ENCODE measurements around the gene GOLGB1. TPM values are rescaled to one million over a fixed set of nuclear protein-coding genes. Genes with fewer than 3 reads are reported as not detected.

The GOLGB1 gene
- total RNA-seq, 4 donors from 2014 or later: 71.7 to 101 (median 94.9) TPM

GRCh38 chr3:121641127-121641526, 108.4 kb downstream of the GOLGB1 start:
- no peak overlapping the region for H3K4me3 ChIP-seq
- H3K27ac ChIP-seq: no peak overlapping the region

GRCh38 chr3:121637922-121638321, 111.6 kb downstream of the GOLGB1 start:
- TF ChIP-seq POLR2A (IDR thresholded peaks at IDR 0.05): no peak
- TF ChIP-seq EP300 (IDR thresholded peaks at IDR 0.05; ENCODE audit: low read depth): no peak
- no peak for TF ChIP-seq POLR2AphosphoS5 (IDR thresholded peaks at IDR 0.05)
- TF ChIP-seq, protein P1, sequence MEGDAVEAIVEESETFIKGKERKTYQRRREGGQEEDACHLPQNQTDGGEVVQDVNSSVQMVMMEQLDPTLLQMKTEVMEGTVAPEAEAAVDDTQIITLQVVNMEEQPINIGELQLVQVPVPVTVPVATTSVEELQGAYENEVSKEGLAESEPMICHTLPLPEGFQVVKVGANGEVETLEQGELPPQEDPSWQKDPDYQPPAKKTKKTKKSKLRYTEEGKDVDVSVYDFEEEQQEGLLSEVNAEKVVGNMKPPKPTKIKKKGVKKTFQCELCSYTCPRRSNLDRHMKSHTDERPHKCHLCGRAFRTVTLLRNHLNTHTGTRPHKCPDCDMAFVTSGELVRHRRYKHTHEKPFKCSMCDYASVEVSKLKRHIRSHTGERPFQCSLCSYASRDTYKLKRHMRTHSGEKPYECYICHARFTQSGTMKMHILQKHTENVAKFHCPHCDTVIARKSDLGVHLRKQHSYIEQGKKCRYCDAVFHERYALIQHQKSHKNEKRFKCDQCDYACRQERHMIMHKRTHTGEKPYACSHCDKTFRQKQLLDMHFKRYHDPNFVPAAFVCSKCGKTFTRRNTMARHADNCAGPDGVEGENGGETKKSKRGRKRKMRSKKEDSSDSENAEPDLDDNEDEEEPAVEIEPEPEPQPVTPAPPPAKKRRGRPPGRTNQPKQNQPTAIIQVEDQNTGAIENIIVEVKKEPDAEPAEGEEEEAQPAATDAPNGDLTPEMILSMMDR (IDR thresholded peaks at IDR 0.05): no peak
- H3K4me3 ChIP-seq: no peak overlapping the region
- H3K4me1 ChIP-seq: no peaks in the 10 kb centered on the region
- WGBS, 2 donors (ENCODE audit: low coverage in 1 of 2): 100% methylated on average over 1 of the region's 1 CpG
- in situ Hi-C loops (cut with MboI; ENCODE audit: low pct_ligation_motif_present in 1 of 4, low pct_unique_long_range_greater_than_20kb in 1 of 4, low sequenced_read_pairs in 3 of 4): no loop called here
- H3K27ac ChIP-seq: no peak overlapping the region
- no peaks in the 10 kb centered on the region for H3K27me3 ChIP-seq
- DNase-seq: no peak
- no peaks in the 10 kb centered on the region for H3K9me3 ChIP-seq
- no peaks in the 10 kb centered on the region for H3K36me3 ChIP-seq
- intact Hi-C loops (cut with DNase I; ENCODE audit: low total_unique reads): no loop called here

More at GRCh38 chr3:121641127-121641526, 108.4 kb downstream of the GOLGB1 start:
- in situ Hi-C loops (cut with MboI; ENCODE audit: low pct_ligation_motif_present in 1 of 4, low pct_unique_long_range_greater_than_20kb in 1 of 4, low sequenced_read_pairs in 3 of 4): no loop called here
- no peaks in the 10 kb centered on the region for H3K27me3 ChIP-seq
- 90 to 92% methylated on average over 2 of the region's 2 CpGs for WGBS, 2 donors (ENCODE audit: low coverage in 1 of 2)
- H3K4me1 ChIP-seq: no peaks in the 10 kb centered on the region
- intact Hi-C loops (cut with DNase I; ENCODE audit: low total_unique reads): loop anchor here (5.0 kb wide), 1 partner anchor 394 kb away; no protein-coding TSS in a partner anchor
- H3K36me3 ChIP-seq: peaks cover 0 to 5% (median 0%) of the 10 kb centered on the region in 4 donors
- no peak for TF ChIP-seq POLR2A (IDR thresholded peaks at IDR 0.05)
- TF ChIP-seq, protein P1 (IDR thresholded peaks at IDR 0.05): no peak
- no peak for TF ChIP-seq EP300 (IDR thresholded peaks at IDR 0.05; ENCODE audit: low read depth)
- DNase-seq: no peak
- no peaks in the 10 kb centered on the region for H3K9me3 ChIP-seq

GRCh38 chr3:121630355-121630754, 119.2 kb downstream of the GOLGB1 start:
- H3K27ac ChIP-seq: no peak overlapping the region
- WGBS, 2 donors (ENCODE audit: low coverage in 1 of 2): 100% methylated on average over 1 of the region's 1 CpG
- no peaks in the 10 kb centered on the region for H3K9me3 ChIP-seq
- intact Hi-C loops (cut with DNase I; ENCODE audit: low total_unique reads): no loop called here
- no peak for DNase-seq
- TF ChIP-seq POLR2AphosphoS5 (IDR thresholded peaks at IDR 0.05) (no peak), POLR2A (IDR thresholded peaks at IDR 0.05) (no peak), EP300 (IDR thresholded peaks at IDR 0.05; ENCODE audit: low read depth) (no peak)
- TF ChIP-seq, protein P1 (IDR thresholded peaks at IDR 0.05): no peak
- no peak overlapping the region for H3K4me3 ChIP-seq
- no peaks in the 10 kb centered on the region for H3K27me3 ChIP-seq
- H3K4me1 ChIP-seq: no peaks in the 10 kb centered on the region
- H3K36me3 ChIP-seq: no peaks in the 10 kb centered on the region
- in situ Hi-C loops (cut with MboI; ENCODE audit: low pct_ligation_motif_present in 1 of 4, low pct_unique_long_range_greater_than_20kb in 1 of 4, low sequenced_read_pairs in 3 of 4): no loop called here

GRCh38 chr3:121629601-121630000, 119.9 kb downstream of the GOLGB1 start:
- Histone ChIP-seq H3K36me3 (no peaks in the 10 kb centered on the region), H3K4me3 (no peak overlapping the region), H3K27me3 (no peaks in the 10 kb centered on the region), H3K9me3 (no peaks in the 10 kb centered on the region), H3K4me1 (no peaks in the 10 kb centered on the region), H3K27ac (no peak overlapping the region)
- TF ChIP-seq POLR2AphosphoS5 (IDR thresholded peaks at IDR 0.05): no peak
- TF ChIP-seq POLR2A (IDR thresholded peaks at IDR 0.05): no peak
- no peak for TF ChIP-seq EP300 (IDR thresholded peaks at IDR 0.05; ENCODE audit: low read depth)
- TF ChIP-seq, protein P1 (IDR thresholded peaks at IDR 0.05): no peak
- 84 to 87% methylated on average over 6 of the region's 6 CpGs for WGBS, 2 donors (ENCODE audit: low coverage in 1 of 2)
- in situ Hi-C loops (cut with MboI; ENCODE audit: low pct_ligation_motif_present in 1 of 4, low pct_unique_long_range_greater_than_20kb in 1 of 4, low sequenced_read_pairs in 3 of 4): no loop called here
- DNase-seq: no peak
- intact Hi-C loops (cut with DNase I; ENCODE audit: low total_unique reads): no loop called here

Data from transverse colon (tissue), 4 donors.